CD4-positive, alpha-beta T cell treated with Interleukin-15 for 1 hour (primary cell): ENCODE data around the gene AMIGO1.

Experiments
- DNase-seq: peaks from one replicate; pipeline ENCODE4 v3.0.0-alpha.2; 2020

Gene AMIGO1

DNA sequence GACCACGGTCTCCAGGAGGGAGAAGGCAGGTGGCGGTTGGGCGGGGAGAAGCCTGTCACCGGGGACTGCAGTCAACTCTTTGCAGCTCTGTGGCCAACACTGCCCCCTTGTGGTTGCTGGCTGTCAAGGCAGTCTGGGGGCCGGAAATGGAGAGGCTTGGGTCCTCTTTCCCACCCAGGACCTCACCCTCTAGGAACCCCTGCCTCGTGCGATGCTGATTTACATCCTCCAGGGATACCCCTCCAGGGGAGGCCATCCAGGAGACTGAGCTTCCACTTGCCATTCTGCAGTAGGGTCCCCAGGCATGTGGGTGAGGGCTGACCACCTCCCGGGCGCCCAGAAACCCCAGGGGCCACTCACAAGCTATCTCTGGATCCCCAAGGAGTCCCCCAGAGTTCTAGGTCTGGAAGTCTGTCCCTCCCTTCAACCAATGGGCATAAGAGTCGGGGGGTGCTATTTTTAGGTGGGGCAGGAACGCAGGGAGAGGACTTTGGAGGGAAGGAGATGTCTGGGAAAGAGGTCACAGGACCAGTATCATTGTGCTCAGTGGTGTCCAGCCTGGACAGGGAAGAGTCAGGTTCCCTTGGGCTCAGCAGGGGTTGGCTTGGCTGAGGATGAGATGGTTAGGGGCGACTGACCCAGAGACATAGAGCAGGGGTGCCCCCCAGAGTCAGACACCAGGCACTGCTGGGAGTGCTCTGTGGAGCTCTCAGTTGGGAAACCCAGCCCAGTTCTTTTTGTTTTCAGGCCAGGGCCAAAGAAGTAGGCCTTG, 23.0 kb upstream of the AMIGO1 start:
- DNase-seq, result peak; percentile 84

DNA sequence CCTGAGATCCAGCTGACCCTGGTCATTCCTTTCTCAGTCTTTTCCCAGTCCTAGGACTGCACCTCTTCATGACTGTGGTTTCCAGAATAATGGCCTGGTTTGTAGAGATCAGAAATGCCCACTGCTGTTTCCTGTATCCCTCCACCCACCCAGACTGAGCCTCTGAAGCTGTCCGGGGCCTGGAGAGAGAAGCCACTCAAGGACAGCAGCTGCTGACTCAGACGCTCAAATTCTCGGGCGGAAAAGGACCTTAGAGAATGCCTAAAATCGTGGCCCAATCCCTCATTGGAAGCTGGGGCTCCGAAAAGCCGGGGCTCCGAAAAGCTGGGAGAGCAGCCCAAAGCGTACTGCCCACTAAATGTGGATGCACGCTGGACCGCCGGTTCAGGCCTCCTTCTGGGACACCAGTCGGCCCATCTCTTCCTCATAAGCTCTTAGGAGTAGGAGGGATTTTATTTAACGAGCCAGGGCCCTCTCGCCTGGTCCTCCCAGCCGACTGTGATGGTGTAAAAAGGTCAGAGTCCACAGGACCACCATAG, 22.4 kb upstream of the AMIGO1 start:
- no peak for DNase-seq

DNA sequence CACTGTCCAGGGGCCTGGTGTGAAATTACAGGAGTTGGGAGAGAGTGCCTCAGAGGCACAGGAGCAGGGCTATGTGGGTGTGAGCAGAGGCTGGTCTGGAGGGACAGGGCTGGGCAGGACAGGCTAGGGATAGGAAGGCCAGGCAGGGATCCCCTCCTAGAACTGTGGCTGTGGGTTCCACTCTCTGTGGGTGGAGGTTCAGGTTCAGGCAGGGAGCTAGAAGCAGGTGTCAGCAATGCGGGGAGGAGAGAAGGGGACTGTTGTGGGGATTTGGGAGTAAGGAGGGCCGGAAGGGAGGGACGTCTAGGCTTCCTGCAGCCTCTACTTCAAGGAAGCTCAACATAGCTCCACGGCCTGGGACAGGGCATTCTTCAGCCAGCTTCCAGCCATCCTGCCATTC, 21.9 kb upstream of the AMIGO1 start:
- DNase-seq, result no peak

GRCh38 chr1:109530457-109531087, 21.0 kb upstream of the AMIGO1 start:
- DNase-seq, result no peak

DNA sequence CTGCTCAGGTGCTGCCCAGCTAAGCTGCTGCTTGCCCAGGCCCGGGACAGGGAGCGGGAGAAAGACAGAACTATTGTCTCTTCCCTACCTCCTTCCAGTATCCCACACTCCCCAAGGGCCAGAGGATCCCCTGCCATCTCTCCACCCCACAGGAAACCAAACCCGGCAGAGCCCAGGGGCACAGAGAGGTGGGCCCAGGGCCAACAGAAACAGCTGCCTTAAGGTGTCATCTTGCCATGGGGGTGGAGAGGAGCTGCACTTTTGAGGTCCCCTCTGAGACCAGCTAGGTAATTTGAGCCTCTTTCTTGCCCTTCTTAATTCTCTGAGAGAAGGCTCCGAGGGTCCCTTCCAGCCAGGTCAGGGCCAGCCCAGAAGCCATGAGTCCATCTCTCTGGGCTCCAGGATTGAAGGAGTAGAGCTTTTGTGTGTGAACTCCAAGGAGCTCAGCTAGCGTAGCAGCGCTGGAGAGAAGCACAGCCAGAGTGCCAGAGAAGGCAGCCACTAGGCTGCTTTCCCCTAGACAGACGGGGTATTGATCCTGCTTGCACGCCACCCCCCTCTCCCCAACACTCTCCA, 20.4 kb upstream of the AMIGO1 start:
- DNase-seq, result no peak

GRCh38 chr1:109528712-109529111, 19.2 kb upstream of the AMIGO1 start:
- DNase-seq, result no peak

GRCh38 chr1:109527846-109528695, 18.5 kb upstream of the AMIGO1 start:
- DNase-seq, result no peak

DNA sequence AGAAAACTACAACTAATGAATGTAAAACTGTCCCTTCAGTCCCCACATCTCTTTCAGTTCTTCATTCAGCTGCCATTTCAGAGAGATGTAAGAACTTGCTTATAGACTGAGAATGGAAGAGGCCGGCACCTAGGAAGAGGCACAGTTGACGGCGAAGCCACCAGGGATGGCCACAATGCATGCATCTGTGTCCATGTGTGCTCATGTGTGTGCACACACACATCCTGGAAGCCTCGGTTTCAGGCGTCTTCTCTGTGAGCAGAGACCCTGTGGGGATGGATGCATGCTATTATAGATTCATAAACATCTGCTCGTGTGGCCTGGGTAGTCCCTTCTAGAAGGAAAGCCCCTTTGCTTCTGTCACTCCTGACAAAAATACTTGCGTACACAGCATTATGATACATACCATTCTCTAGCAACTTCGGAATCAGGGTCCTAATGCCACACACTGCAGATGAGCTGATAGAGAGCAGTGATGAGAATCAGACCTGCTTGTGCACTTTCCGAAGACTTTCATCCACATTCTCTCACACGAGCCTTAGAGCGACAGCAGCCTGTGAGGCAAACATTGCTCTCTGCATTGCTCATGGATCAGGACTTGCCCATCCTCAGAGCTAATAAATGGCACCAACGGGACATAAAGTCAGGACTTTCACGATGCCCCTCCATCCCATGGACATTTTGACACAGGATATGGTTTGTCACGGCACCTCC, 17.7 kb upstream of the AMIGO1 start:
- DNase-seq, result no peak

DNA sequence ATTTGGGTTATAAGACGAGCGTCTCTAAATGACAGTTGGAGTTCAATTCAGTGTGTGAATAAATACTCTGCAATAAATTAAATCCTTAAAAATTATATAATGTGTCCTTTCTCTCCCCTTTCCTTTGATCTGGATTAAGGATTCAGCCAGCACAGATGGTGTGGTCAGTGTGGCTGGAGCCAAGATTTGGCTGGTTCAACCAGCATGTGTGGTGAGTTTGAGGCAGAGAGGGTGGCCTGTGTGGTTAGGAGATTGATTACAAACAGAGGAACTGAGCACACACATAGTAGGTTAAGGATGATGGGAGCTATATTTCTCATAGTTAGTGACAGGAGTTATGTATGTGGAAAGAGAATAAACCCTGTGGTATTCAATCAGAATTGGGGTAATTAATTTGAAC, 14.2 kb upstream of the AMIGO1 start:
- DNase-seq, result no peak

DNA sequence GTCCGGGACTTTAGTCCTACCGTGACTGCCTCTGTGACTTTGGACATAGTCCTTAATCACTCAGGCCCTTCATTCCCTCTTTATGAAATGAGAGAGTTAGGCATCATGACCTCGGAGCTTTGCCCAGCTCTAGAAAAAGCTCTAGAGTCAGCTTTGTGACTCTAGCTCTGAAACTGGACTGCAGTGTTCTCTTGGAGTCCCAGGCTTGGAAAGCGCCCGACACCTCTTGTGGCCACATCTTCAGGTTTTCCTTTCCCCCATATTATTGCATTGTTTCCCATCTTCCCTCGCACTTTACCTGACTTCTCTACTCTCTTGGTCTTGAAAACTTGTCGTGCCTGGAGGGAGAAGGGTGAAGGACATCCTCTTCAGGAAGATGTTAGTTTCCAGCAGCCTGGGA, 12.5 kb upstream of the AMIGO1 start:
- DNase-seq, result no peak

- no peak for DNase-seq
These were observed 11.8 kb upstream of the AMIGO1 start for GRCh38 chr1:109521002-109521951.

GRCh38 chr1:109517337-109517736, 7.8 kb upstream of the AMIGO1 start:
- DNase-seq, result no peak

GRCh38 chr1:109516872-109517271, 7.3 kb upstream of the AMIGO1 start:
- no peak for DNase-seq

DNA sequence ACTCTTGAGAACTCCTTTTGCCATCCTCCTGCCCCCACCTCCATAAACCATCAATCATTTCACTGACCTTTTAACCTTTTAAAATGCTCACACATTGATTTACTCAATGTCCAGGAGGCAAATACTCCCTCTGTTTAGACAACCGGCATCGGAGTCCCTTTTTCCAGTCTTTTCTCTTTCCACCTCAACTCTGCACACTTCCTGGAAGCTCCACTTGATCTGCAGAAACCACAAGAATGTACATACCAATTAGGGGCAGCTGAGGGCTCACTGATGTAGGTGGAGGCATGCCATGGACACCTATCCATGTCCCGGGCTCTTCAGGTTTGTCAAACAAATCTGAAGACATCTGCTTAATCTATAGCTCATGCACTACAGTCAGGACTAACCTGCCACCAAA, 5.3 kb upstream of the AMIGO1 start:
- no peak for DNase-seq

DNA sequence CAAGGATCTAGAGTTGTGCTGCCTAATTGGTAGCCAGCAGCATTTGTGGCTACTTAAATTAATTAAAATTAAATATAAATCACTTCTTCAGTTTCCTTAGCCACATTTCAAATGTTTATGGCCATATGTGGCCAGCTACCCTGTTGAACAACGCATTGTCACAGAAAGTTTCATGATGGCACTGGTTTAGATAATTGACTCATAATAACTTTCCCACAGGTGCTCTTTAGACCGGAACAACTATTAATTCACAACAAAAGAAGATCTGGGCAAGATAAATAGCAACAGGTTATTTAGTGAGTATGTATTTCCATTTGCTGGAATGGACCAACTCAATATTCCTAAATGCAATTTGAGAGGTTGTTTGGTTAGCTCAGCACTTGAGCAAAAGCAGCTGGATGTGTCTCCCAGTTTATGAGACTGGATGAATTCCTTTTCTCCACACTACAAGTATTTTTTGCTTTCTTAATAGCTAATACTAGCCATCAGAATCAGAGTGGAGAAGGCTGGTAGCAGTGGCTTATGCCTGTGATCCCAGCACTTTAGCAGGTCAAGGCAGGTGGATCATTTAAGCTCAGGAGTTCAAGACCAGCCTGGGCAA, 3.7 kb upstream of the AMIGO1 start:
- no peak for DNase-seq

DNA sequence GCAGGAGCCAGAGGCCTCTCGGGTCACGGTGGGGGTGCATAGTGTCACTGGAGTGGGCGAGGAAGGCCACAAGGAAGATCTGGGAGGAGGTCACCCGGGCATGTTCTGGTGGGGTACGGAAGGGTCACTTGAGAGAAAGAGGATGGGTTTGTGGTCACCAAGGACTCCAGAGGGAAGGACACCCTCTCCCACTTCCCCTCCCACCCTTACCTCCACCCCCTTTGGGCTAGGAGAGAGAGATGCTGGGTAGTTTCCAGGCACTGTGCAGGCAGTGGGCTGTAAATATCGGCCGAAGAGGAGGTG, 703 bp downstream of the AMIGO1 start:
- DNase-seq, result no peak

- DNase-seq, result no peak
These were observed 1.3 kb downstream of the AMIGO1 start for GRCh38 chr1:109508001-109508872.

DNA sequence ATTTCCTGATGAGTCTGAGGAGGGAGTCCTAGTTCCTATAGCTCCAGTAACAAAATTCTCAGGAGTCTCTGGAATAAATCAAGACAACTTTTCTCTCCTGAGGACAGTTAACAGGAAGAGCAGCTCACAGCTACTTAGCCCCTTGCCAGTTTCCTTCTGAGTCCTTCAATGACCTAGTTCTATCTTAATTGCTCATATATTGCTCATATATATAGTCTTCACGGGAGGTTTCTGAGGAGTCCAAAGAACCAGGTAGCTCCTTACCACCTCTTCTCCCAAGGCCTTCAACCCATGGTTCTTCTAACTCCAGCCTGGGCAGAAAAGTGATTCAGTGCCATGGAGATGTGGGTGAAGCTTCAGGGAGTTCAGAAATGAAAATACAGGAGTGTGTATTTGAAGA, 4.6 kb downstream of the AMIGO1 start:
- DNase-seq, result no peak

- DNase-seq, result no peak
These were observed 5.6 kb downstream of the AMIGO1 start for GRCh38 chr1:109503935-109504334.

DNA sequence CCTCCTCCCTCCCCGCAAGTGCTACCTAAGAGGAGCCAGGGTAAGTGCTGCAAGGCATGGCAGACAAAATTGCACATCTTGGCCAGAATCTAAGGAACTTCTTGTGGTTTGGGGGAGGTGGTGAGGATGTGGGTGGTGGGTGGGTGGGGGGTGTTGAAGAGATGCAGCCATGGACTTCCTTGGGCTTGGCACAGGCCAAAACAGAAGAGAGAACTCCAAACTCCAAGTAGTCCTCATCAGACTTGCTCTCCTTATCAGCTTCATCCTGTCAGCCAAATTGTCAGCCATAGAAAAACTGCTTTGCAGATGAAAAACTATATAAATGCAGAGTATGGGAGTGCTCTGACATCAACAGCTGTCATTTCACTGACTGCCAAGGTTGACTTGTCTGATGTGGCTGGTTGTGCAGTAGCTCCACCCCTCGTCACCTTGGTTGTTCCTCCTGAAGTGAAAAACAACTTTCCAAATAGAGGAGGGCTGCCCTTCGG, 7.1 kb downstream of the AMIGO1 start:
- peak; percentile 72 for DNase-seq
